ENCODE data around the gene AP3S2. TPM values are rescaled to one million over a fixed set of nuclear protein-coding genes. Genes with fewer than 3 reads are reported as not detected.

Gene AP3S2
- total RNA-seq, 2 donors from 2014 or later: 32.3 to 57.6 TPM

- TF ChIP-seq POLR2A (IDR thresholded peaks at IDR 0.05) (no peak), CTCF (IDR thresholded peaks at IDR 0.05) (no peak)
- H3K9me3 ChIP-seq: no peaks in the 10 kb centered on the region
- peaks cover 75% of the 10 kb centered on the region for H3K4me1 ChIP-seq
- no peak overlapping the region for H3K4me3 ChIP-seq
- intact Hi-C loops (cut with DNase I): no loop called here
- H3K27me3 ChIP-seq: no peaks in the 10 kb centered on the region
- peak overlapping the region in 3 of 4 donors; percentile 6 to 34 (median 25) for H3K27ac ChIP-seq
- H3K36me3 ChIP-seq (replicated peaks in 1 of 2; ENCODE audit: insufficient read depth in 1 of 2, low read depth in 2 of 2): peaks cover 5 to 15% of the 10 kb centered on the region in 2 donors
- 81 to 88% methylated on average over 12 to 20 of the region's 20 CpGs for WGBS, 2 donors
- DNase-seq: peak in 2 of 4 donors; percentile 50 to 65
- no peak for ATAC-seq
These were observed 94.5 kb downstream of the AP3S2 start for GRCh38 chr15:89799011-89799911.

- TF ChIP-seq CTCF (IDR thresholded peaks at IDR 0.05) (no peak), POLR2A (IDR thresholded peaks at IDR 0.05) (no peak)
- intact Hi-C loops (cut with DNase I): no loop called here
- WGBS, 2 donors: 74 to 81% methylated on average over 2 to 4 of the region's 4 CpGs
- peaks cover 60% of the 10 kb centered on the region for H3K4me1 ChIP-seq
- peaks cover 5 to 15% of the 10 kb centered on the region in 2 donors for H3K36me3 ChIP-seq (replicated peaks in 1 of 2; ENCODE audit: insufficient read depth in 1 of 2, low read depth in 2 of 2)
- ATAC-seq (no peak), DNase-seq (no peak)
- H3K9me3 ChIP-seq: no peaks in the 10 kb centered on the region
- H3K27ac ChIP-seq: peak overlapping the region in 2 of 4 donors; percentile 11 to 25
- no peaks in the 10 kb centered on the region for H3K27me3 ChIP-seq
- H3K4me3 ChIP-seq: no peak overlapping the region
These were observed 96.1 kb downstream of the AP3S2 start for GRCh38 chr15:89797678-89798201.

GRCh38 chr15:89795996-89796395 lies 97.8 kb downstream of the AP3S2 start:
- H3K4me3 ChIP-seq: no peak overlapping the region
- intact Hi-C loops (cut with DNase I): no loop called here
- ATAC-seq (no peak), DNase-seq (no peak)
- peak overlapping the region in 2 of 4 donors; percentile 60 to 69 for H3K27ac ChIP-seq
- peaks cover 43% of the 10 kb centered on the region for H3K4me1 ChIP-seq
- TF ChIP-seq CTCF (IDR thresholded peaks at IDR 0.05) (no peak), POLR2A (IDR thresholded peaks at IDR 0.05) (peak in 1 of 3 donors; percentile 13)
- no peaks in the 10 kb centered on the region for H3K9me3 ChIP-seq
- H3K27me3 ChIP-seq: no peaks in the 10 kb centered on the region
- H3K36me3 ChIP-seq (replicated peaks in 1 of 2; ENCODE audit: insufficient read depth in 1 of 2, low read depth in 2 of 2): peaks cover 5 to 17% of the 10 kb centered on the region in 2 donors

- H3K27ac ChIP-seq: peak overlapping the region; percentile 39 to 69 (median 54)
- H3K36me3 ChIP-seq (replicated peaks in 1 of 2; ENCODE audit: insufficient read depth in 1 of 2, low read depth in 2 of 2): peaks cover 8 to 26% of the 10 kb centered on the region in 2 donors
- WGBS, 2 donors: 14 to 17% methylated on average over 5 of the region's 5 CpGs
- no peaks in the 10 kb centered on the region for H3K27me3 ChIP-seq
- no peak for TF ChIP-seq CTCF (IDR thresholded peaks at IDR 0.05)
- no peak for TF ChIP-seq POLR2A (IDR thresholded peaks at IDR 0.05)
- H3K4me1 ChIP-seq: peaks cover 32% of the 10 kb centered on the region
- DNase-seq (no peak), ATAC-seq (peak; percentile 34)
- H3K9me3 ChIP-seq: no peaks in the 10 kb centered on the region
- intact Hi-C loops (cut with DNase I): no loop called here
- no peak overlapping the region for H3K4me3 ChIP-seq
These were observed 99.1 kb downstream of the AP3S2 start for GRCh38 chr15:89794627-89795241.
